Mucosa of descending colon (tissue), 3 donors: ENCODE measurements around the gene TCEAL6. TPM values are rescaled to one million over a fixed set of nuclear protein-coding genes. Genes with fewer than 3 reads are reported as not detected.
"Not testable (repeated sequence)": the region's sequence is repeated elsewhere in the genome, so short reads cannot be mapped to it uniquely, and the experiment has no call there.

Experiments
- ATAC-seq: fragments of 200-7000 bp; cut with Tn5 transposase; one replicate; pipeline ENCODE4 v1.9.1; 2020; ENCODE audit warnings: mild to moderate bottlenecking, moderate library complexity
- DNase-seq, 3 donors: peaks; one replicate each; pipeline ENCODE4 v3.0.0-alpha.2; 2020
- H3K36me3 ChIP-seq: fragments of 200-600 bp; one replicate; pipeline ENCODE4 v1.8.0; 2021; ENCODE audit warnings: low read depth, mild to moderate bottlenecking
- H3K4me1 ChIP-seq: fragments of 200-600 bp; one replicate; pipeline ENCODE4 v1.8.0; 2021; ENCODE audit warnings: low read depth, mild to moderate bottlenecking
- H3K4me3 ChIP-seq: fragments of 200-600 bp; one replicate; pipeline ENCODE4 v1.8.0; 2021; ENCODE audit warnings: mild to moderate bottlenecking
- H3K9me3 ChIP-seq: fragments of 200-600 bp; one replicate; pipeline ENCODE4 v1.8.0; 2021; ENCODE audit warnings: mild to moderate bottlenecking
- intact Hi-C, 2 donors: fragments of 100-400 bp; cut with DNase I in 1 of 2; cut with micrococcal nuclease in 1 of 2; formaldehyde crosslinking; loops; one replicate each; pipeline versions ENCODE4 v1.11.0 to v1.11.1; 2022; cut with DNase I, micrococcal nuclease
- total RNA-seq, 3 donors: library from RNA; stranded (reverse); fragmentation: NEBNext Ultra II Directional in 2 of 3; extraction: Animal tissue kit (Norgen Biotek cat#: 25700) in 2 of 3; gene quantifications; one replicate each; pipeline versions ENCODE4 v1.2.1 to v1.2.4, GENCODE V29; 2021 to 2023
- TF ChIP-seq, protein P1 (sequence below): fragments of 200-600 bp; IDR thresholded peaks from one replicate; pipeline ENCODE4 v1.8.0; 2022; ENCODE audit warnings: antibody characterized with exemption, mild to moderate bottlenecking
- donor health status: DM: no; HTN: no; CAD: no; lungs with moderate emphysema.
- donor health status: DM: no; HTN: no; CAD: no.
- donor health status: DM: no; HTN: yes; CAD: no.

TCEAL6 gene
- total RNA-seq, 3 donors from 2014 or later = 0.82 TPM; not detected in 2

DNA sequence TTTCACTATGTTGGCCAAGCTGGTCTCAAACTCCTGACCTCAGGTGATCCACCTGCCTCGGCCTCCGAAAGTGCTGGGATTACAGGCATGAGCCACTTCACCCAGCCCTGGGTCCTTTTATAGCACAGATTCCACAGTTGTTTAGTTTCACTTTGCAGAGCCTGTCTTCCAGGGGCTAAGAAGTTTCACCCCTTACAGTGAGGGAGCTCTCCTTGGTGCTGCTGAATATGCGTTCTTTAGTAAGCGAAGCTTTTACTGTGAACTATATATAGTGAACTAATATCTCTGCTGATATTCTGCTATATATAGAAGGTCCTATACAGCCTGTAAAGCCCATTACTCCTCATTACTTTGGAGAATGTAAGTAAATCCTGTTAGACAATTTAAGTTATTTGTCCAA, 4.2 kb downstream of the TCEAL6 start:
- no peaks in the 10 kb centered on the region for H3K4me1 ChIP-seq
- no peaks in the 10 kb centered on the region for H3K36me3 ChIP-seq
- no peaks in the 10 kb centered on the region for H3K9me3 ChIP-seq
- no peak for DNase-seq
- ATAC-seq = no peak
- intact Hi-C loops = no loop called here
- TF ChIP-seq, protein P1, sequence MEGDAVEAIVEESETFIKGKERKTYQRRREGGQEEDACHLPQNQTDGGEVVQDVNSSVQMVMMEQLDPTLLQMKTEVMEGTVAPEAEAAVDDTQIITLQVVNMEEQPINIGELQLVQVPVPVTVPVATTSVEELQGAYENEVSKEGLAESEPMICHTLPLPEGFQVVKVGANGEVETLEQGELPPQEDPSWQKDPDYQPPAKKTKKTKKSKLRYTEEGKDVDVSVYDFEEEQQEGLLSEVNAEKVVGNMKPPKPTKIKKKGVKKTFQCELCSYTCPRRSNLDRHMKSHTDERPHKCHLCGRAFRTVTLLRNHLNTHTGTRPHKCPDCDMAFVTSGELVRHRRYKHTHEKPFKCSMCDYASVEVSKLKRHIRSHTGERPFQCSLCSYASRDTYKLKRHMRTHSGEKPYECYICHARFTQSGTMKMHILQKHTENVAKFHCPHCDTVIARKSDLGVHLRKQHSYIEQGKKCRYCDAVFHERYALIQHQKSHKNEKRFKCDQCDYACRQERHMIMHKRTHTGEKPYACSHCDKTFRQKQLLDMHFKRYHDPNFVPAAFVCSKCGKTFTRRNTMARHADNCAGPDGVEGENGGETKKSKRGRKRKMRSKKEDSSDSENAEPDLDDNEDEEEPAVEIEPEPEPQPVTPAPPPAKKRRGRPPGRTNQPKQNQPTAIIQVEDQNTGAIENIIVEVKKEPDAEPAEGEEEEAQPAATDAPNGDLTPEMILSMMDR = no peak
- no peak overlapping the region for H3K4me3 ChIP-seq

DNA sequence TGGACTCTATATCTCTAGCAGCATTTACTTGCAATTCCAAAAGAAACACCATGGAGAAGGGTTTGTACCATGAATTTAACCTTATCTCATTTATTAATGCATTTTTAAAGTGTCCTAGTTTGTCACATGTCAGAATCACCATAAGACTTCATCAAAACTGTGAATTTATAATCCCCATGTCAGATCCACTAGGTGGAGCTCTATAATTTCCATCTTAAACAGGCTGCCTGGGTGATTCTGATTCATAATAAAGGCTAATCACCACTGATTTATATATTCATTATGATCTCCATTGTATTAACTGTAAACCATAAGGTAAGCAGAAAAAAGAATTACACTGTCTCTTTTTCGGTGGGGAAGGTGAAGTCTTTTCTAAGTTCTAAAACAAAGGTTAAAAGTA, 12.8 kb downstream of the TCEAL6 start:
- TF ChIP-seq, protein P1 = no peak
- H3K36me3 ChIP-seq = no peaks in the 10 kb centered on the region
- H3K4me1 ChIP-seq = no peaks in the 10 kb centered on the region
- no peak overlapping the region for H3K4me3 ChIP-seq
- H3K9me3 ChIP-seq = no peaks in the 10 kb centered on the region
- DNase-seq (no peak), ATAC-seq (no peak)
- intact Hi-C loops = no loop called here

DNA sequence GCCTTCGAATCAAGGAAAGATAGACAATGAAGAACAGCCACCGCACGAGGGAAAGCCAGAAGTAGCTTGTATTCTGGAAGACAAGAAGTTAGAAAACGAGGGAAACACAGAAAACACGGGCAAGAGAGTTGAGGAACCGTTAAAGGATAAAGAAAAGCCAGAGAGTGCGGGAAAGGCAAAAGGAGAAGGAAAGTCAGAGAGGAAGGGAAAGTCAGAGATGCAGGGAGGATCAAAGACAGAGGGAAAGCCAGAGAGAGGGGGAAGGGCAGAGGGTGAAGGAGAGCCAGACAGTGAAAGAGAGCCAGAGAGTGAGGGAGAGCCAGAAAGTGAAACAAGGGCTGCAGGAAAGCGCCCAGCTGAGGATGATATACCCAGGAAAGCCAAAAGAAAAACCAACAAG, 15.4 kb downstream of the TCEAL6 start:
- TF ChIP-seq, protein P1 = no peak
- no peak for ATAC-seq
- no peaks in the 10 kb centered on the region for H3K4me1 ChIP-seq
- H3K4me3 ChIP-seq = no peak overlapping the region
- intact Hi-C loops = no loop called here
- H3K36me3 ChIP-seq = no peaks in the 10 kb centered on the region
- H3K9me3 ChIP-seq = no peaks in the 10 kb centered on the region
- DNase-seq = no peak

DNA sequence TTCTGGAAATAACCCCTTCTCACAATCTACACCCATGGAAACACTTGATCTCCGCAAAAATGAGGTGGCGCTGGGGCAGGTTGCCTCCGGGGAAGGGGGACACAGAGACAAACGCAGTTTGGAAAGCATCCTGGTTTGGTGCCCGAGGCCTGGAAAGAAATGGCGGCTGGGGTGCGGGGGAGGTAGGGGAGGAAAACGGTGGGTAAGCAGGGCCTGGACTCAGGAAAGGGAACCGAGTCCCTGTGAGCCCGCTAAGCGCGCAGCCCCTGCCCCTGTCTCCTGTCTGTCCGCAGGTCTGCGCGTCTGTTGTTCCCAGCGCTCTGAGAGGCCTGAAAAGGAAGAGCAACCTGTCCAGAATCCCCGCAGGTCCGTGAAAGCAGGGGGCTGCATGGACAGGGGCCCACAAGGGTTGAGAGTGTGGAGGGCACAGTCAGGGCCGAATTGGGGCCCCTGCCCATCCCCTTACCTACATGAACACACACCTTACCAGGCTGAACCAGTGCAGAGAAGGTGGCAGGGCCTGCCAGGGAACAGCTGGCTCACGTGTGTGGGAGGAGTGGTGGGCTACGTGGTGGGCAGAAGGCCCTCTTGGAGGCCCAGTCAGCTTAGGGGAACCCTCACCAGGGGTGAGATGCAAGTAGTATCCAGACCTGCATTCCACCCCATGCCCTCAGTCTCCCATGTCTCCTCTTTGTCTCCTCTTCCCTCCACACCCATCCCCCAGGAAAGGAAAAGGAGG, 16.0 kb downstream of the TCEAL6 start:
- H3K4me3 ChIP-seq, H3K36me3 ChIP-seq, H3K9me3 ChIP-seq, intact Hi-C loops, H3K4me1 ChIP-seq, ATAC-seq, DNase-seq: not testable (repeated sequence)

DNA sequence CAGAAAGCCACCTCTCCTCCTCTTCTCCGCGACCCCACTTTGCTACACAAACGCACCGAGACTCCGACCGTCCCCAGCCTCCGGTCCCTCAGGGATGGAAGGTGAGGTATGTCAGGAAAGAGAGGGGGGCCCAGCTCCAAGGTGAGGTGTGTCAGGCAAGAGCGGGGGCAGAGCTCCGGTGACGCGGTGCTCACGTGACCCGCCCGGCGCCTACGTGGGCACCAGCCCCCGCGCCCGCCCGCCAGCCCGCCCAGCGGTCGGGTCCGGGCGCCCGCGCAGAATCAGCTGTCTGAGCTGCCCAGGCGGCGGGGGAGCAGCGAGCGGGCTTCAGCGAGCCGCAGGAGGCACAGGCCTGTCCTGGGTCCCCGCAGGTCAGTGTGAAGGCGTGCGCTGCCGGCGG, 16.8 kb downstream of the TCEAL6 start, which contains the start of gene TCEAL2:
Gene TCEAL2 (plus strand): TSS at position 244 of the 400 bp plus-strand sequence. CDS start 1,152 bp downstream, outside the sequence.
- H3K9me3 ChIP-seq, H3K4me1 ChIP-seq, H3K36me3 ChIP-seq, ATAC-seq, H3K4me3 ChIP-seq, intact Hi-C loops, DNase-seq: not testable (repeated sequence)

DNA sequence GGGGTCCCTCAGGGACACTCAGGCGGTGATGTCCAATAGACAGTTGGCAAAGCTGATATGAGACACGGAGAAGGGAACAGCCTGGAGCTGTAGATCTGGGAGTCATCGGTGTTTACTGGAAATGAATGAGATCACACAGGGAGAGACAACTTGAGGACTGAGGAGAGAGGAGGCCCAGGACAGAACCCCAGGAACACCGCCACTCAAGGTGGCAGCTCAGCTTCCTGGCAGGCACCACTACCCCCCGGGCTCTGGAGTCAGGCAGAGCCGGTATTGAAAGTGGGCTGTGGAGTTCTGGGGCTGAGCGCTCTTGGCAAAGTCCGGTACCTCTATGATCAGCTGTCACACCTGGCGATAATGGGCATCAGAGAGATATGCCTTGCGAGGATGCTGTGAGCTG, 17.3 kb downstream of the TCEAL6 start:
- DNase-seq, intact Hi-C loops, H3K4me3 ChIP-seq, H3K36me3 ChIP-seq, ATAC-seq, H3K4me1 ChIP-seq, H3K9me3 ChIP-seq: not testable (repeated sequence)

DNA sequence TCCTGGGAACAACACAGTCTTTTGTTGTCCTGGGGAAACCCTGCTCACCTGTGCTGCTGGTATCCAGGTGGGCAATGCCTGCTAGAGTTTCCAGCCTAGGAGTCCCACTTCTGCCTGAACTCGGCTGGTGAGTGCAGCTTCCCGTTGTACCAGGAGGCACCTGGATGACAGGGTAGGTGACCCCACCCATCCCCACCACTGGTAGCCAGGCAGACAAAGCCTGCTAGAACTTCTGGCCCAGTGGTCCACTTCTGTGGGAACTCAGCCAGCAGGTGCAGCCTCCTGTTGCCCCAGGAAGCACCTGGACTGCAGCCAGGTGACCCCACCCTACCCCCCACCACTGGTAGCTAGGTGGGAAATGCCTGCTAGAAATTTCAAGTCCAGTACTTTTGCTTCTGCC, 26.5 kb downstream of the TCEAL6 start:
- DNase-seq (peak in 1 of 3 donors; percentile 20), ATAC-seq (no peak)
- intact Hi-C loops = no loop called here
- no peaks in the 10 kb centered on the region for H3K4me1 ChIP-seq
- H3K36me3 ChIP-seq = no peaks in the 10 kb centered on the region
- no peaks in the 10 kb centered on the region for H3K9me3 ChIP-seq
- TF ChIP-seq, protein P1 = no peak
- no peak overlapping the region for H3K4me3 ChIP-seq
